ENCODE measurements around the gene CDC34. TPM values are rescaled to one million over a fixed set of nuclear protein-coding genes. Genes with fewer than 3 reads are reported as not detected.

The CDC34 gene
- total RNA-seq, 1 experiment from 2014 or later, result 113 TPM

DNA sequence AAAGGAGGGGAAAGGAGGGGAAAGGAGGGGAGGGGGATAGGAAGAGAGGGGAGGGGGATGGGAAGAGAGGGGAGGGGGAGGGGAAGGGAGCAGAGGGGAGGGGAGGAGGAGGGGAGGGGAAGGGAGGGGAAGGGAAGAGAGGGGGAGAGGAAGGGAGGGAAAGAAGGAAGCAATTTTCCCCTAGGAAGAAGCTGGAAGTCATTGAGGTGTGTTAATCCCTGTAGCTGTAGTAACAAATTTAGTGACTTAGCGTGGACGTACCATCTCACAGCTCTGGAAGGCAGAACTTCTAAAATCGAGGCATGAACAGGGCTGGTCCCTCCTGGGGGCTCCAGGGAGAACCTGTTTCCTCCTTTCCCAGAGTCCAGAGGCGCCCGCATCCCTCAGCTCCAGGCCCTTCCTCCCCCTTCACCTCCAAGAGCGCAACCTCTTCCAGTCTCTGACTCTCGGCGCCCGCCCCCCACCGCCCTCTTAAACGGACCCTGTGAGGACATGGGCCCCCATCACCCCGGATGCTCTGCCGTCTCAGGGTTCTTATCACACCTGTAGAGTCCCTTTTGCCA, 5.6 kb upstream of the CDC34 start:
- BruUV-seq (replicated peaks), result no TSS peak
- Histone ChIP-seq H3K4me1 (ENCODE audit: insufficient read depth, low read length, poor library complexity, severe bottlenecking) (peaks cover 11% of the 10 kb centered on the region), H3K36me3 (ENCODE audit: insufficient read depth, low read length, poor library complexity, severe bottlenecking) (no peaks in the 10 kb centered on the region), H3K27me3 (replicated peaks; ENCODE audit: insufficient read depth, low read depth, low read length, poor library complexity) (no peaks in the 10 kb centered on the region), H3K4me3 (ENCODE audit: low read depth, low read length, poor library complexity, severe bottlenecking) (no peak overlapping the region), H3K9me3 (ENCODE audit: low read depth, low read length, poor library complexity, severe bottlenecking) (no peaks in the 10 kb centered on the region), H3K27ac (ENCODE audit: low read depth, low read length, poor library complexity, severe bottlenecking) (no peak overlapping the region)
- DNase-seq (ENCODE audit: low spot score), result no peak
- TF ChIP-seq EZH2 (IDR thresholded peaks at IDR 0.05; ENCODE audit: borderline replicate concordance, low read depth, low read length, poor library complexity, severe bottlenecking), result no peak
- TF ChIP-seq, protein P1, sequence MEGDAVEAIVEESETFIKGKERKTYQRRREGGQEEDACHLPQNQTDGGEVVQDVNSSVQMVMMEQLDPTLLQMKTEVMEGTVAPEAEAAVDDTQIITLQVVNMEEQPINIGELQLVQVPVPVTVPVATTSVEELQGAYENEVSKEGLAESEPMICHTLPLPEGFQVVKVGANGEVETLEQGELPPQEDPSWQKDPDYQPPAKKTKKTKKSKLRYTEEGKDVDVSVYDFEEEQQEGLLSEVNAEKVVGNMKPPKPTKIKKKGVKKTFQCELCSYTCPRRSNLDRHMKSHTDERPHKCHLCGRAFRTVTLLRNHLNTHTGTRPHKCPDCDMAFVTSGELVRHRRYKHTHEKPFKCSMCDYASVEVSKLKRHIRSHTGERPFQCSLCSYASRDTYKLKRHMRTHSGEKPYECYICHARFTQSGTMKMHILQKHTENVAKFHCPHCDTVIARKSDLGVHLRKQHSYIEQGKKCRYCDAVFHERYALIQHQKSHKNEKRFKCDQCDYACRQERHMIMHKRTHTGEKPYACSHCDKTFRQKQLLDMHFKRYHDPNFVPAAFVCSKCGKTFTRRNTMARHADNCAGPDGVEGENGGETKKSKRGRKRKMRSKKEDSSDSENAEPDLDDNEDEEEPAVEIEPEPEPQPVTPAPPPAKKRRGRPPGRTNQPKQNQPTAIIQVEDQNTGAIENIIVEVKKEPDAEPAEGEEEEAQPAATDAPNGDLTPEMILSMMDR (conservative IDR thresholded peaks at IDR 0.05; ENCODE audit: low read depth, low read length), result no peak
- intact Hi-C loops (cut with micrococcal nuclease; ENCODE audit: unreplicated experiment), result no loop called here
- ChIA-PET CTCF (interaction anchor here (1.0 kb wide), 1 partner anchor 15 kb away, joined by 5 read pairs; no protein-coding TSS in a partner anchor), POLR2A (ENCODE audit: low non-redundant PET) (no interaction called here)

DNA sequence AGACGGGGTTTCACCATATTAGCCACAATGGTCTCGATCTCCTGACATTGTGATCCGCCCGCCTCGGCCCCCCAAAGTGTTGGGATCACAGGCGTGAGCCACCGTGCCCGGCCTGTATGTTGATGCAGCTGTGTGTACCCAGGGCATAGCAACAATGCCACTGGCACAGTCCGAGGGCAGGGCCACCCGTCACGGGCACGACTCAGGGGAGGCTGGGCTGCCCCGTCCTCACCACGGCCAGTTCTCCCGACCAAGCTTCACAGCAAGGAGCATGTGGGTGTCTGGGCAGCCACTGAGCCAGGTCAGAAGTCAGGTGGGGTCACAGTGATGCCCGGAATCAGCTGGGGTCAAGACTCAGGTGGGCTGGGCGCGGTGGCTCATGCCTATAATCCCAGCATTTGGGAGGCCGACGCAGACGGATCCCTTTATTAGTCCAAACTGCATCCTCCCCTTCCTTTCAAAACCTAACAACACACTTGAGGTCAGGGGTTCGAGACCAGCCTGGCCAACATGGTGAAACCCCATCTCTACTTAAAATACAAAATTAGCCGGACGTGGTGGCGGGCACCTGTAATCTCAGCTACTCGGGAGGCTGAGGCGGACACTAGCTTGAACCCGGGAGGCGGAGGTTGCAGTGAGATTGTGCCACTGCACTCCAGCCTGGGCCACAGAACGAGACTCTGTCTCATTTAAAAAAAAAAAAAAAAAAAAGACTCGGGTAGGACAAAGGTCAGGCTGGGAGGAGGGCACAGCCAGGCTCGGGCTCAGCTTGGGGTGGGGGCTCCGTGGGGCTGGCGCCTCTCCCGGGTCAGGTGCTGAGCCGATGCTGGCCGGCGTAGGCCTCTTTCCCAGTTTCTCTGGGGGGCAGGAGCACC, 1.2 kb upstream of the CDC34 start:
- peaks cover 13% of the 10 kb centered on the region for H3K4me1 ChIP-seq (ENCODE audit: insufficient read depth, low read length, poor library complexity, severe bottlenecking)
- intact Hi-C loops (cut with micrococcal nuclease; ENCODE audit: unreplicated experiment), result loop anchor here (5.0 kb wide), 1 partner anchor 42 kb away; the partner anchor contains the start of gene BSG
- peak overlapping the region; percentile 95 for H3K27ac ChIP-seq (ENCODE audit: low read depth, low read length, poor library complexity, severe bottlenecking)
- no peaks in the 10 kb centered on the region for H3K27me3 ChIP-seq (replicated peaks; ENCODE audit: insufficient read depth, low read depth, low read length, poor library complexity)
- peak overlapping the region; percentile 100 for H3K4me3 ChIP-seq (ENCODE audit: low read depth, low read length, poor library complexity, severe bottlenecking)
- TF ChIP-seq, protein P1 (conservative IDR thresholded peaks at IDR 0.05; ENCODE audit: low read depth, low read length), result no peak
- no peak for TF ChIP-seq EZH2 (IDR thresholded peaks at IDR 0.05; ENCODE audit: borderline replicate concordance, low read depth, low read length, poor library complexity, severe bottlenecking)
- ChIA-PET CTCF (interaction anchor here (0.6 to 1.0 kb wide), 2 partner anchors 19 to 24 kb away, joined by 3 to 11 read pairs; no protein-coding TSS in a partner anchor), POLR2A (ENCODE audit: low non-redundant PET) (interaction anchor here (0.7 kb wide), 1 partner anchor 21 kb away, joined by 11 read pairs; no protein-coding TSS in a partner anchor)
- H3K36me3 ChIP-seq (ENCODE audit: insufficient read depth, low read length, poor library complexity, severe bottlenecking), result peaks cover 3% of the 10 kb centered on the region
- DNase-seq (ENCODE audit: low spot score), result no peak
- no TSS peak for BruUV-seq (replicated peaks)
- no peaks in the 10 kb centered on the region for H3K9me3 ChIP-seq (ENCODE audit: low read depth, low read length, poor library complexity, severe bottlenecking)

DNA sequence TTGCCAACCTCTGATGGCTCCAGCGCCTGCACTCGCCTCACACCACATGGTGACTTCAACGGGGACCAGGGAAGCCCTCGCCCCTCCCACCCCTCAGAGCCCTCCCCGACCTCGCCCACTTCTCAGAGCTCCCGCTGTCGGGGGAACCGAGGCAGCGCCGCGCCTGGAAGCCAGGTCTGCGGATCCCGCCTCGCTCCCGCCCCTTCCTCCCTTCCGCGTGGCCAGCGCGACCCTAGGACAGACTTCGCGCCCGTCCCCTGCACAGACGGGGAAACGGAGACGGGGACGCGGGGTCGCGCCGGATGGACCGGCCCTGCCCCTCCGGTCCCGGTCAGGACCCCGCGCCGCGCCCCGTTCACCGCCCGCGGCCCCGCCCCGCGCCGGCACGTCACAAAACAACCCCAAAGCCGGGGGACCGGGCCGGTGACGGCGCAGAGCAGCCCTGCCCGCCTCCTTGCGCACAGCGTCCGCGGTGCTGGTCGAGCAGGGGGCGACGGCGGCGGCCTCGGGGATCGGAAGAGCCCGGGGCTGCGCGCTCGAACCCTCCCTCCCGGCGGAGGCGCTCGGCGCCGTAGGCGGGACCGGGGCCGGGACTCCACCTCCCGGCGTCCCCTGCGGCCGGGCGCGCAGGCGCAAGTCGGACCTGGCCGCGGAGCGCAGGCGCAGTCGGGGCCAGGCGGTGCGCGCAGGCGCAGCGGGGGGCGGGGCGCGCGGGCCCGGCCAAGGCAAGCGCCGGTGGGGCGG, 379 bp upstream of the CDC34 start:
- BruUV-seq (replicated peaks), result no TSS peak
- POLR2A ChIA-PET (ENCODE audit: low non-redundant PET), result interaction anchor here (0.6 to 0.8 kb wide), 2 partner anchors 20 to 55 kb away, joined by 3 to 4 read pairs; no protein-coding TSS in a partner anchor
- intact Hi-C loops (cut with micrococcal nuclease; ENCODE audit: unreplicated experiment), result loop anchor here (5.0 kb wide), 1 partner anchor 41 kb away; the partner anchor contains the start of gene BSG
- no peak for TF ChIP-seq EZH2 (IDR thresholded peaks at IDR 0.05; ENCODE audit: borderline replicate concordance, low read depth, low read length, poor library complexity, severe bottlenecking)
- TF ChIP-seq, protein P1 (conservative IDR thresholded peaks at IDR 0.05; ENCODE audit: low read depth, low read length), result no peak; the same call in 1 of the 2 replicates
- Histone ChIP-seq H3K4me3 (ENCODE audit: low read depth, low read length, poor library complexity, severe bottlenecking) (peak overlapping the region; percentile 100), H3K27ac (ENCODE audit: low read depth, low read length, poor library complexity, severe bottlenecking) (peak overlapping the region; percentile 95), H3K27me3 (replicated peaks; ENCODE audit: insufficient read depth, low read depth, low read length, poor library complexity) (no peaks in the 10 kb centered on the region), H3K4me1 (ENCODE audit: insufficient read depth, low read length, poor library complexity, severe bottlenecking) (peaks cover 13% of the 10 kb centered on the region), H3K9me3 (ENCODE audit: low read depth, low read length, poor library complexity, severe bottlenecking) (no peaks in the 10 kb centered on the region), H3K36me3 (ENCODE audit: insufficient read depth, low read length, poor library complexity, severe bottlenecking) (peaks cover 12% of the 10 kb centered on the region)
- CTCF ChIA-PET, result interaction anchor here (0.6 to 1.6 kb wide), 6 partner anchors 20 to 709 kb away, joined by 3 to 16 read pairs (median 4); no protein-coding TSS in a partner anchor
- peak; percentile 92 for DNase-seq (ENCODE audit: low spot score)

Data from A673 (cell line).